Liver (tissue), 3 donors: ENCODE measurements around the gene CST3.

Source experiments
- CTCF ChIP-seq: fragments of 150-350 bp; IDR thresholded peaks from 2 replicates; pipeline ENCODE4 v1.5.1; 2017; ENCODE audit warnings: improper control_type of control experiment, low read depth, low read length; ENCODE audit not compliant: missing input control
- GABPA ChIP-seq, 2 donors: IDR thresholded peaks in 1 of 2; conservative IDR thresholded peaks in 1 of 2; 2 replicates each; pipeline ENCODE4 v1.6.1; 2016; ENCODE audit warnings: antibody characterized with exemption in 2 of 2, mild to moderate bottlenecking in 1 of 2, moderate library complexity in 1 of 2
- JUND ChIP-seq, 2 donors: IDR thresholded peaks; 2 replicates each; pipeline ENCODE4 v1.6.1; 2016; ENCODE audit warnings: antibody characterized with exemption in 2 of 2
- RAD21 ChIP-seq, 2 donors: IDR thresholded peaks; 2 replicates each; pipeline ENCODE4 v1.6.1; 2016; ENCODE audit warnings: antibody characterized with exemption in 2 of 2, mild to moderate bottlenecking in 2 of 2
- RXRA ChIP-seq, 2 donors: IDR thresholded peaks; 2 replicates each; pipeline ENCODE4 v1.6.1; 2017 to 2018; ENCODE audit warnings: antibody characterized with exemption in 2 of 2, mild to moderate bottlenecking in 1 of 2
- SP1 ChIP-seq: IDR thresholded peaks from 2 replicates; pipeline ENCODE4 v1.6.1; 2018; ENCODE audit warnings: antibody characterized with exemption, mild to moderate bottlenecking
- TAF1 ChIP-seq: conservative IDR thresholded peaks from 2 replicates; pipeline ENCODE4 v1.6.1; 2016; ENCODE audit warnings: antibody characterized with exemption, mild to moderate bottlenecking
- YY1 ChIP-seq: IDR thresholded peaks from 2 replicates; pipeline ENCODE4 v1.6.1; 2016; ENCODE audit warnings: antibody characterized with exemption, mild to moderate bottlenecking
- TF ChIP-seq, protein P1 (sequence below): IDR thresholded peaks from 2 replicates; pipeline ENCODE4 v1.6.1; 2016; ENCODE audit warnings: antibody characterized with exemption
- TF ChIP-seq, protein P2 (sequence below): IDR thresholded peaks from 2 replicates; pipeline ENCODE4 v1.6.1; 2016; ENCODE audit warnings: antibody characterized with exemption
- TF ChIP-seq, protein P3 (sequence below): IDR thresholded peaks from 2 replicates; pipeline ENCODE4 v1.6.1; 2016; ENCODE audit warnings: antibody characterized with exemption
- donor health status: healthy.
- donor health status: healthy.

- TF ChIP-seq CTCF (no peak), SP1 (no peak), TAF1 (no peak), RAD21 (IDR thresholded peaks at IDR 0.05) (no peak), JUND (IDR thresholded peaks at IDR 0.05) (no peak), YY1 (no peak), RXRA (IDR thresholded peaks at IDR 0.05) (no peak), GABPA (IDR thresholded peaks at IDR 0.05 in 1 of 2, conservative IDR thresholded peaks at IDR 0.05 in 1 of 2) (no peak)
- TF ChIP-seq, protein P1, sequence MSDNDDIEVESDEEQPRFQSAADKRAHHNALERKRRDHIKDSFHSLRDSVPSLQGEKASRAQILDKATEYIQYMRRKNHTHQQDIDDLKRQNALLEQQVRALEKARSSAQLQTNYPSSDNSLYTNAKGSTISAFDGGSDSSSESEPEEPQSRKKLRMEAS, result no peak
- TF ChIP-seq, protein P2, sequence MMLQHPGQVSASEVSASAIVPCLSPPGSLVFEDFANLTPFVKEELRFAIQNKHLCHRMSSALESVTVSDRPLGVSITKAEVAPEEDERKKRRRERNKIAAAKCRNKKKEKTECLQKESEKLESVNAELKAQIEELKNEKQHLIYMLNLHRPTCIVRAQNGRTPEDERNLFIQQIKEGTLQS, result no peak
- TF ChIP-seq, protein P3, sequence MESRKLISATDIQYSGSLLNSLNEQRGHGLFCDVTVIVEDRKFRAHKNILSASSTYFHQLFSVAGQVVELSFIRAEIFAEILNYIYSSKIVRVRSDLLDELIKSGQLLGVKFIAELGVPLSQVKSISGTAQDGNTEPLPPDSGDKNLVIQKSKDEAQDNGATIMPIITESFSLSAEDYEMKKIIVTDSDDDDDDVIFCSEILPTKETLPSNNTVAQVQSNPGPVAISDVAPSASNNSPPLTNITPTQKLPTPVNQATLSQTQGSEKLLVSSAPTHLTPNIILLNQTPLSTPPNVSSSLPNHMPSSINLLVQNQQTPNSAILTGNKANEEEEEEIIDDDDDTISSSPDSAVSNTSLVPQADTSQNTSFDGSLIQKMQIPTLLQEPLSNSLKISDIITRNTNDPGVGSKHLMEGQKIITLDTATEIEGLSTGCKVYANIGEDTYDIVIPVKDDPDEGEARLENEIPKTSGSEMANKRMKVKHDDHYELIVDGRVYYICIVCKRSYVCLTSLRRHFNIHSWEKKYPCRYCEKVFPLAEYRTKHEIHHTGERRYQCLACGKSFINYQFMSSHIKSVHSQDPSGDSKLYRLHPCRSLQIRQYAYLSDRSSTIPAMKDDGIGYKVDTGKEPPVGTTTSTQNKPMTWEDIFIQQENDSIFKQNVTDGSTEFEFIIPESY, result no peak
These were observed 24.1 kb downstream of the CST3 start for GRCh38 chr20:23613676-23614075.
